OCI-LY7 (cell line): ENCODE data around the gene GABRG3.

Source experiments
- EZH2phosphoT487 ChIP-seq: fragments of 200-600 bp; sonication (generic); IDR thresholded peaks from 2 replicates; pipeline ENCODE4 v1.6.1; 2018; ENCODE audit warnings: low read depth, borderline replicate concordance, mild to moderate bottlenecking, mixed run types, antibody characterized with exemption, low read length, moderate library complexity, mixed read lengths
- TF ChIP-seq, protein P1 (sequence below): fragments of 200-600 bp; sonication (generic); conservative IDR thresholded peaks from 2 replicates; pipeline ENCODE4 v1.5.1; 2014; ENCODE audit warnings: mild to moderate bottlenecking, antibody characterized with exemption, low read length, moderate library complexity, mixed read lengths

DNA sequence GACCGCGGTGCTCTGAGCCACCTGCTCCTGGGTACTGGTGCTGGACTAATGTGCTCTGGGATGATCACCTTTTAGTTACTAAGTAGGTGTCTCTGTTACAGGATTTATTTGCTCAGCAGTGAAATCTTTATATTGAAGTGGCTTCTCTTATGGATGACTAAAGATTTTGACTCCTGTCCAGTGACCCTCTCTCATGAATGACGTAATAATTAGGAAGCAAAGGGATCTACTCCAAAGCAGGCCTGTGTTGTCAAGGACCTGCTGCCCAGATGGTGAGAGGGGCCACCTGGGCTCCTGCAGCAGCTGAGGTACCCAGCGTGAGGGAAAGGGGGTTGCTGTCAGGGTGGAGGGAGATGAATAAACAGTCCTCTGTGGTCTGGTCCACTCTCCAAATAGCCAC, 263.6 kb downstream of the GABRG3 start:
- TF ChIP-seq, protein P1, sequence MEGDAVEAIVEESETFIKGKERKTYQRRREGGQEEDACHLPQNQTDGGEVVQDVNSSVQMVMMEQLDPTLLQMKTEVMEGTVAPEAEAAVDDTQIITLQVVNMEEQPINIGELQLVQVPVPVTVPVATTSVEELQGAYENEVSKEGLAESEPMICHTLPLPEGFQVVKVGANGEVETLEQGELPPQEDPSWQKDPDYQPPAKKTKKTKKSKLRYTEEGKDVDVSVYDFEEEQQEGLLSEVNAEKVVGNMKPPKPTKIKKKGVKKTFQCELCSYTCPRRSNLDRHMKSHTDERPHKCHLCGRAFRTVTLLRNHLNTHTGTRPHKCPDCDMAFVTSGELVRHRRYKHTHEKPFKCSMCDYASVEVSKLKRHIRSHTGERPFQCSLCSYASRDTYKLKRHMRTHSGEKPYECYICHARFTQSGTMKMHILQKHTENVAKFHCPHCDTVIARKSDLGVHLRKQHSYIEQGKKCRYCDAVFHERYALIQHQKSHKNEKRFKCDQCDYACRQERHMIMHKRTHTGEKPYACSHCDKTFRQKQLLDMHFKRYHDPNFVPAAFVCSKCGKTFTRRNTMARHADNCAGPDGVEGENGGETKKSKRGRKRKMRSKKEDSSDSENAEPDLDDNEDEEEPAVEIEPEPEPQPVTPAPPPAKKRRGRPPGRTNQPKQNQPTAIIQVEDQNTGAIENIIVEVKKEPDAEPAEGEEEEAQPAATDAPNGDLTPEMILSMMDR = no peak
- no peak for TF ChIP-seq EZH2phosphoT487
